Thyroid gland (tissue), 4 donors: ENCODE data around the gene RIPOR3.

Source experiments
- CTCF ChIP-seq, 6 experiments: fragments of 200-600 bp in 3 of 6; fragments of 450-650 bp in 3 of 6; sonication (generic) in 3 of 6; IDR thresholded peaks; one replicate each; pipeline ENCODE4 v1.5.1; 2016 to 2019; ENCODE audit warnings: antibody characterized with exemption in 6 of 6, mild to moderate bottlenecking in 2 of 6, inconsistent platforms in 1 of 6, moderate library complexity in 1 of 6
- POLR2A ChIP-seq, 2 donors: fragments of 450-650 bp; IDR thresholded peaks; one replicate each; pipeline ENCODE4 v1.6.1; 2017; ENCODE audit warnings: antibody characterized with exemption in 2 of 2, mild to moderate bottlenecking in 2 of 2, moderate library complexity in 1 of 2

- TF ChIP-seq CTCF (IDR thresholded peaks at IDR 0.05) (no peak), POLR2A (IDR thresholded peaks at IDR 0.05) (no peak)
Measured at GRCh38 chr20:50609438-50609989, 81.8 kb downstream of the RIPOR3 start.
